GM12873 (cell line): Measurements from ENCODE around the gene SLC2A2.

ENCODE experiments used
- CTCF ChIP-seq: IDR thresholded peaks from 2 replicates; pipeline ENCODE4 v1.5.1; 2012; ENCODE audit warnings: low read depth, mild to moderate bottlenecking, moderate library complexity, low read length, control low read depth; ENCODE audit not compliant: insufficient read depth; ENCODE audit errors: missing control alignments

The SLC2A2 gene

DNA sequence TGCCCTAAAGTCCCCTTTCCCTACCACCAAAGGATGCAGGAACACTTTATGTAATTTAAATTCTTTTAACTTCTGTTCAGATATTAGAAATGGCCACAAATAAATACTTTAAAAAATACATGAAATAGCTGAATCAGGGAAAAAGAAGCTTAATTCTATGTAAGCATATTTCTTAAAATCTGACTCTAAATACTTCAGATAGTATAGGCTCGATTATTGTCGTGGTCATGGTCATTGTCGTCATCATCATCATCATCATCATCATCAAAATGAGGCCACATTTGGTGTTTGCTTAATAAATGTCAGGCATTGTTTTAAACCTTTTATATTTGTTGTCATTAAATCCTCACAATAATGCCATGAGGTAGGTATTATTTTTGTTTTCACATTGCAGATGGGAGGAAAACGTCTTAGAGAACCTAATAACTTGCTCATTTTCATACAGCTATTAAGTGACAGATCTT lies 14.6 kb downstream of the SLC2A2 start:
- no peak for TF ChIP-seq CTCF

DNA sequence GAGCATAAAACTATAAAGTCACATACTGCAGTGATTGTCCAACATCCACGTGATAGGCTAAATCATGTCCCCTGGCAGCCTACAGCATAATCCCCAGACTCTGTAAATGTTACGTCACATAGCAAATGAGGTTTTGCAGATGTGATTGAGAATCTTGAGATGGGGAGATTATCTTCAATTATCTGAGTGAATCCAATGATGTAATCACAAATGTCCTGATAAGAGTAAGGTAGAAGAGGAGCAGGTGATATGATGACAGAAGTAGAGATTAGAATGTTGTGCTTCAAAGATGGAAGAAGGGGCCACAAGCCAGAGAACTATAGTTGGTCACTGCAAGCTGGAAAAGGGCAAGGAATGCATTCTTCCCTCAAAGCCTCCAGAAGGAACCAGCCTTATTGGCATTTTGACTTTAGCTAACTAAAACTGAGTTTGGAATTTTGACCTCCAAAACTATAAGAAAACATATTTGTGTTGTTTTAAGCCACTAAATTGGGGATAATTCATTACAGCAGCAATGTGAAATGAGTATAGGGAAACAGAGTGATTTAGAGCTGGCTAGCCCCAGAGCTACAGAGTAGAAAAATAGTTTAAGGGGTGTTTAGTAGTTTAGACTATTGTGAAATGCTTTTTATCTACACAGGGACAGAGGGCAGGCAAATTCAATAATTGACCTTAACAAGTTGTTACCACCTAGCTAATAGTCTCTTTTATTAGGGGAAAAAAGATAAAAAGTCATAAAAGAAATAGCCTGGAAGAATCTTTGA lies 15.2 kb downstream of the SLC2A2 start:
- no peak for TF ChIP-seq CTCF

GRCh38 chr3:171007316-171007715 lies 19.2 kb downstream of the SLC2A2 start:
- no peak for TF ChIP-seq CTCF

- no peak for TF ChIP-seq CTCF
Measured at GRCh38 chr3:171005648-171006047, 20.9 kb downstream of the SLC2A2 start.

DNA sequence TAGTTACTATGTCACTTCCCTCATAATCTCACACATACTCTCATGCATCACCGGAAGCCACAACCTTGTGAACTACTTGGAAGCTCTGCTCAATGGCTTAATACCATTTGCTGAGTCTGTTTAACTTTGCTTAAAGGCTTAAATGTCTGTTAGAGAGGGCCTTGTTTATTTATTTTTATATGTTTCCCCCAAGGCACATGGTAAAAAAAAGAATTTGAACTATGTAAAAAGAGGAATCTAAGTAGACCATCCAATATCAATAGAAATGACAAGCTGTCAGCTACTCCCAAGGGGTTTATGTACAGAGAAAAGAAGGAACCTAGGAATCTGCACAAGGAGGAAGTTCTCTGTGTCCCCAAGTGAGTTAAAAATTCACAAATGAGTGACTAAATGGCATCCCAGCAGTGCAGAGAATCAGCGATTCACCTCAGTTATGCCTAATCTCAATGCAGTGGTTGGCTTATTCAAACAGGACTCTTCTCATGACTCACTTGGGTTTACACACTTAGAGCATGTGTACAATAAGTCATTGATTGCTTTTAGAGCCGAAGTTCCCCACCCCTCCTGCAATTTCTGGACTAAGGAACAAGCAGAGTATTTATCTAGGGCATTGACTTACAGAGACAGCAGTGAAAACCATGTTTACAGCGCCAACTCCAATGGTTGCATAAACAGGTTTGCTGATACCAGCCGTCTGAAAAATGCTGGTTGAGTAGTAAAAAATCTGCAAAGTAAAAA lies 24.4 kb downstream of the SLC2A2 start:
- no peak for TF ChIP-seq CTCF

GRCh38 chr3:171001250-171001893 lies 25.1 kb downstream of the SLC2A2 start:
- no peak for TF ChIP-seq CTCF

DNA sequence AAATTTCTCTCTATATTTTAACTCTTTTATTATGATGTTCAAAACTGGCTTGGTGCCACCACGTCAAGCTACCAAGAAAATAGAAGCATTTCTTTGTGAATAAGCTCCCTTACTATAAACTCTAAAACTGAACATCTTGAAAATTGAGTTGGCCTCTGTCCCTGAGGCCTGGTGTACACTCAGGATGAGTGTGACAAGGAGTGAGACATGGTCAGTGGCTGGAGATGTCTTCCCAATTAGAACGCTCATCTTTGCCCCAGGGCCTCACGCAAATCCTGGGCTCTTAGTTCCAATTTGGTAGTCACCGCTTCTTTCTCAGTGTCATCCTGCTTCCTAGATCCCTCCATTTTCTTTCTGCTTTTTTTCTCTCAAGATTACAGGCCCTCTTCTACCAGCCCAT lies 26.2 kb downstream of the SLC2A2 start:
- TF ChIP-seq CTCF, result no peak
